Measurements from ENCODE around the gene HDAC9.

GRCh38 chr7:18829858-18830285 is 334.3 kb downstream of the HDAC9 start:
- TF ChIP-seq CTCF (IDR thresholded peaks at IDR 0.05; ENCODE audit: low read depth, low read length, poor library complexity, severe bottlenecking), result no peak
- TF ChIP-seq EZH2phosphoT487 (IDR thresholded peaks at IDR 0.05; ENCODE audit: borderline replicate concordance, low read length), result no peak

Measured in DOHH2 (cell line).